ENCODE results near the gene SH3BP5L.
"Not testable (repeated sequence)": the region's sequence is repeated elsewhere in the genome, so short reads cannot be mapped to it uniquely, and the experiment has no call there.

SH3BP5L gene

GRCh38 chr1:248850536-248851251 lies 25.0 kb upstream of the SH3BP5L start:
- DNase-seq: no peak

GRCh38 chr1:248850124-248850523 lies 24.4 kb upstream of the SH3BP5L start:
- no peak for DNase-seq

GRCh38 chr1:248849637-248850036 lies 23.9 kb upstream of the SH3BP5L start:
- DNase-seq: no peak

- no peak for DNase-seq
Measured at GRCh38 chr1:248849152-248849551, 23.4 kb upstream of the SH3BP5L start.

- no peak for DNase-seq
Measured at GRCh38 chr1:248848602-248849001, 22.9 kb upstream of the SH3BP5L start.

GRCh38 chr1:248847956-248848561 lies 22.3 kb upstream of the SH3BP5L start:
- no peak for DNase-seq

GRCh38 chr1:248847181-248847955 lies 21.7 kb upstream of the SH3BP5L start:
- DNase-seq: no peak

- DNase-seq: no peak
Measured at GRCh38 chr1:248844526-248844925, 18.8 kb upstream of the SH3BP5L start.

- no peak for DNase-seq
Measured at GRCh38 chr1:248843687-248844086, 18.0 kb upstream of the SH3BP5L start.

GRCh38 chr1:248842781-248843331 lies 17.1 kb upstream of the SH3BP5L start:
- no peak for DNase-seq

- DNase-seq: no peak
Measured at GRCh38 chr1:248841702-248842395, 16.1 kb upstream of the SH3BP5L start.

- DNase-seq: no peak
Measured at GRCh38 chr1:248840946-248841345, 15.2 kb upstream of the SH3BP5L start.

- DNase-seq: no peak
Measured at GRCh38 chr1:248839168-248839555, 13.4 kb upstream of the SH3BP5L start.

GRCh38 chr1:248838357-248839167 lies 12.8 kb upstream of the SH3BP5L start:
- peak; percentile 69 to 98 (median 94) for DNase-seq

- DNase-seq: peak; percentile 69 to 99 (median 97)
Measured at GRCh38 chr1:248837781-248838356, 12.2 kb upstream of the SH3BP5L start, which contains the start of gene ZNF672. Gene ZNF672 (plus strand): TSS chr1:248838224. CDS start chr1:248847275, 9,051 bp downstream.

- DNase-seq: no peak
Measured at GRCh38 chr1:248837045-248837780, 11.5 kb upstream of the SH3BP5L start.

- no peak for DNase-seq
Measured at GRCh38 chr1:248834343-248834940, 8.7 kb upstream of the SH3BP5L start.

GRCh38 chr1:248831842-248832241 lies 6.1 kb upstream of the SH3BP5L start:
- no peak for DNase-seq

- DNase-seq: not testable (repeated sequence)
Measured at GRCh38 chr1:248830718-248831017, 5.0 kb upstream of the SH3BP5L start.

- DNase-seq: no peak
Measured at GRCh38 chr1:248828845-248829244, 3.1 kb upstream of the SH3BP5L start.

Measured in C1 segment of cervical spinal cord (tissue), 14 donors.